ENCODE measurements around the gene NEO1.
"Not testable (repeated sequence)": the region's sequence is repeated elsewhere in the genome, so short reads cannot be mapped to it uniquely, and the experiment has no call there.

NEO1 gene

GRCh38 chr15:73139744-73140553 is 87.7 kb downstream of the NEO1 start:
- no peak for DNase-seq

- no peak for DNase-seq
These were observed 89.1 kb downstream of the NEO1 start for GRCh38 chr15:73141216-73141900.

- no peak for DNase-seq
These were observed 90.8 kb downstream of the NEO1 start for GRCh38 chr15:73142802-73143762.

GRCh38 chr15:73143763-73144155 is 91.5 kb downstream of the NEO1 start:
- DNase-seq = no peak

- DNase-seq = no peak
These were observed 94.2 kb downstream of the NEO1 start for GRCh38 chr15:73146419-73146818.

GRCh38 chr15:73150831-73151230 is 98.6 kb downstream of the NEO1 start:
- no peak for DNase-seq

- DNase-seq = no peak
These were observed 100.8 kb downstream of the NEO1 start for GRCh38 chr15:73153024-73153423.

GRCh38 chr15:73153447-73153846 is 101.2 kb downstream of the NEO1 start:
- DNase-seq = no peak

- DNase-seq = no peak
These were observed 104.3 kb downstream of the NEO1 start for GRCh38 chr15:73156431-73157191.

GRCh38 chr15:73161546-73161945 is 109.3 kb downstream of the NEO1 start:
- DNase-seq = no peak

- no peak for DNase-seq
These were observed 113.2 kb downstream of the NEO1 start for GRCh38 chr15:73165435-73165834.

GRCh38 chr15:73165844-73166243 is 113.6 kb downstream of the NEO1 start:
- no peak for DNase-seq

GRCh38 chr15:73166711-73167110 is 114.4 kb downstream of the NEO1 start:
- not testable (repeated sequence) for DNase-seq

- DNase-seq = no peak
These were observed 116.2 kb downstream of the NEO1 start for GRCh38 chr15:73168487-73168886.

- DNase-seq = no peak
These were observed 119.4 kb downstream of the NEO1 start for GRCh38 chr15:73171711-73172110.

GRCh38 chr15:73172508-73172907 is 120.2 kb downstream of the NEO1 start:
- no peak for DNase-seq

- DNase-seq = no peak
These were observed 121.9 kb downstream of the NEO1 start for GRCh38 chr15:73174171-73174570.

GRCh38 chr15:73175382-73175781 is 123.1 kb downstream of the NEO1 start:
- no peak for DNase-seq

- no peak for DNase-seq
These were observed 124.3 kb downstream of the NEO1 start for GRCh38 chr15:73176598-73176997.

GRCh38 chr15:73183071-73183470 is 130.8 kb downstream of the NEO1 start:
- DNase-seq = no peak

- no peak for DNase-seq
These were observed 137.9 kb downstream of the NEO1 start for GRCh38 chr15:73190189-73190601.

- DNase-seq = no peak
These were observed 142.9 kb downstream of the NEO1 start for GRCh38 chr15:73195166-73195565.

Measured in right kidney (tissue), 1 donor.